Purkinje cell (primary cell): ENCODE results near the gene TRNT1. TPM values are rescaled to one million over a fixed set of nuclear protein-coding genes. Genes with fewer than 3 reads are reported as not detected.

Experiments used
- polyA plus RNA-seq: library from polyadenylated mRNA; unstranded; fragments of >200 nt; fragmentation: Nextera tagmentation; gene quantifications from 2 replicates; pipeline ENCODE4 v1.2.1, GENCODE V29; 2014

Gene TRNT1
- 54.7 and 66.8 TPM in 2 replicates for polyA plus RNA-seq

GRCh38 chr3:3126477-3127431, at the start of gene TRNT1:
Gene TRNT1, plus strand, starts transcription at chr3:3126940. Its CDS starts 2,101 bp downstream, at chr3:3129041.

DNA sequence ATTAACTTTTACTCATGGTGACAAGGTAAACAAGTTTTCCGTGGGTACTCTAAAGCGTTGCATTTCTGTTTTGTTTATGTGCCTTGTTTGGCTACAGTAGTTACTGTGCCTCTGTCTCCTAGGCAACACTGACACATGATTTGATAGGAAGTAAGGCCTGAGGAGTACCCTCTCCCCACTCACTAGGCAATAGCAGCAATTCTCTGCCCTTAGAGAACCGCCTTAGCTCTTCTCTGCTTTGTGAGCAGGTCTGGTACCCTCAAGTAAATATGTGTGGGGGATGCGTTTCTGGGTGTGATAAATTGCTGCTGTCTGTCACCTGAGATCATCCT, 16.5 kb upstream of the TRNT1 start, which contains the start of gene IL5RA:
TSS of gene IL5RA (minus strand) at position 76 of the 332 bp plus-strand sequence. CDS start 5,390 bp downstream, outside the sequence.

GRCh38 chr3:3179407-3180094, 52.8 kb downstream of the TRNT1 start, which contains the start of gene CRBN:
Gene CRBN, minus strand, starts transcription at chr3:3179691. Its CDS starts 4 bp downstream, at chr3:3179687.

Other genes with a start within 250 kb of the TRNT1 start
- gene IL5RA, start 16.6 kb upstream of the TRNT1 start, polyA plus RNA-seq, result 0.05 TPM in 1 of 2 replicates, not detected in the other
- 158 and 253 TPM in 2 replicates for gene CRBN, start 52.8 kb downstream of the TRNT1 start, polyA plus RNA-seq